ENCODE data around the gene ACCSL. TPM values are rescaled to one million over a fixed set of nuclear protein-coding genes. Genes with fewer than 3 reads are reported as not detected.

The ACCSL gene
- polyA plus RNA-seq, 1 of the 3 experiments (the other 2 are of a cell fraction) = not detected

DNA sequence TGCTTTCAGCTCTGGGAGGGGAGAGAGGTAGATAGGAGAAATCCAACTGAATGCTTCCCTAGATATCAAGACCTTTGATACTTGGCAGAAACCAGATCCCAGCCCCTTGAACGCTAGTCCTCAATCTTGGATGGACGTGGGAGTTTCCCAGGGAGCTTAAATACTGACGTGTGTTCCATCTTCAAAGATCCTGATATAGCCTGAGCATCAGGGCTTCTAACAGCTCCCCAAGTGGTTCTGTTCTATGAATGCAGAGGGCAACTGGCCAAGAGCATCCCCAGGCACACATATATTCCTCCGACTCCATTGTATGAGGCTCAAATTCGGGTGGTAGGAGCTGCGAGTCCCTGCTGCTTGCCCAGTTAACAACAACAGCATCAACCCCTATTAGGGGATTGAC lies 9.6 kb downstream of the ACCSL start:
- Histone ChIP-seq H3K79me2 (ENCODE audit: insufficient read depth) (no peaks in the 10 kb centered on the region), H3K27ac (ENCODE audit: low read depth in 2 of 2, low read length in 1 of 2) (no peak overlapping the region), H3K9ac (no peak overlapping the region), H2AFZ (ENCODE audit: low read depth) (no peak overlapping the region), H3K4me3 (ENCODE audit: low read depth in 2 of 2, low read length in 1 of 2) (no peak overlapping the region), H3K9me2 (no peaks in the 10 kb centered on the region), H3K36me3 (replicated peaks in 1 of 2; ENCODE audit: control insufficient read depth in 1 of 2, insufficient read depth in 2 of 2, low read length in 1 of 2) (no peaks in the 10 kb centered on the region), H3F3A (replicated peaks; ENCODE audit: insufficient read depth) (no peaks in the 10 kb centered on the region), H3K4me2 (no peak overlapping the region), H3K27me3 (ENCODE audit: insufficient read depth) (no peaks in the 10 kb centered on the region; the same call in 1 of the 2 replicates), H4K20me1 (ENCODE audit: insufficient read depth) (no peaks in the 10 kb centered on the region), H3K9me3 (no peaks in the 10 kb centered on the region), H3K4me1 (ENCODE audit: control insufficient read depth in 1 of 2, insufficient read depth in 2 of 2, low read depth in 1 of 2, low read length in 1 of 2) (no peaks in the 10 kb centered on the region)
- POLR2A ChIA-PET = no interaction called here
- CTCF ChIA-PET = interaction anchor here (0.7 to 2.0 kb wide), 6 partner anchors 11 to 167 kb away, joined by 3 to 6 read pairs (median 4); no protein-coding TSS in a partner anchor
- no peak for TF ChIP-seq MEF2A (IDR thresholded peaks at IDR 0.05; ENCODE audit: borderline replicate concordance, low read depth)
- no peak for TF ChIP-seq NRF1 (IDR thresholded peaks at IDR 0.05; ENCODE audit: low read depth, low read length)
- TF ChIP-seq, protein P1, sequence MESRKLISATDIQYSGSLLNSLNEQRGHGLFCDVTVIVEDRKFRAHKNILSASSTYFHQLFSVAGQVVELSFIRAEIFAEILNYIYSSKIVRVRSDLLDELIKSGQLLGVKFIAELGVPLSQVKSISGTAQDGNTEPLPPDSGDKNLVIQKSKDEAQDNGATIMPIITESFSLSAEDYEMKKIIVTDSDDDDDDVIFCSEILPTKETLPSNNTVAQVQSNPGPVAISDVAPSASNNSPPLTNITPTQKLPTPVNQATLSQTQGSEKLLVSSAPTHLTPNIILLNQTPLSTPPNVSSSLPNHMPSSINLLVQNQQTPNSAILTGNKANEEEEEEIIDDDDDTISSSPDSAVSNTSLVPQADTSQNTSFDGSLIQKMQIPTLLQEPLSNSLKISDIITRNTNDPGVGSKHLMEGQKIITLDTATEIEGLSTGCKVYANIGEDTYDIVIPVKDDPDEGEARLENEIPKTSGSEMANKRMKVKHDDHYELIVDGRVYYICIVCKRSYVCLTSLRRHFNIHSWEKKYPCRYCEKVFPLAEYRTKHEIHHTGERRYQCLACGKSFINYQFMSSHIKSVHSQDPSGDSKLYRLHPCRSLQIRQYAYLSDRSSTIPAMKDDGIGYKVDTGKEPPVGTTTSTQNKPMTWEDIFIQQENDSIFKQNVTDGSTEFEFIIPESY (IDR thresholded peaks at IDR 0.05; ENCODE audit: borderline replicate concordance, low read depth) = no peak
- no peak for TF ChIP-seq RFX5 (IDR thresholded peaks at IDR 0.05; ENCODE audit: low read length)
- no peak for TF ChIP-seq NFIC (IDR thresholded peaks at IDR 0.05; ENCODE audit: borderline replicate concordance)
- no peak for TF ChIP-seq GABPA (IDR thresholded peaks at IDR 0.05; ENCODE audit: low read depth)
- no peak for TF ChIP-seq EZH2phosphoT487 (IDR thresholded peaks at IDR 0.05; ENCODE audit: borderline replicate concordance, low read depth)
- no peak for TF ChIP-seq IRF3 (IDR thresholded peaks at IDR 0.05; ENCODE audit: low read depth, low read length)
- TF ChIP-seq, protein P2, sequence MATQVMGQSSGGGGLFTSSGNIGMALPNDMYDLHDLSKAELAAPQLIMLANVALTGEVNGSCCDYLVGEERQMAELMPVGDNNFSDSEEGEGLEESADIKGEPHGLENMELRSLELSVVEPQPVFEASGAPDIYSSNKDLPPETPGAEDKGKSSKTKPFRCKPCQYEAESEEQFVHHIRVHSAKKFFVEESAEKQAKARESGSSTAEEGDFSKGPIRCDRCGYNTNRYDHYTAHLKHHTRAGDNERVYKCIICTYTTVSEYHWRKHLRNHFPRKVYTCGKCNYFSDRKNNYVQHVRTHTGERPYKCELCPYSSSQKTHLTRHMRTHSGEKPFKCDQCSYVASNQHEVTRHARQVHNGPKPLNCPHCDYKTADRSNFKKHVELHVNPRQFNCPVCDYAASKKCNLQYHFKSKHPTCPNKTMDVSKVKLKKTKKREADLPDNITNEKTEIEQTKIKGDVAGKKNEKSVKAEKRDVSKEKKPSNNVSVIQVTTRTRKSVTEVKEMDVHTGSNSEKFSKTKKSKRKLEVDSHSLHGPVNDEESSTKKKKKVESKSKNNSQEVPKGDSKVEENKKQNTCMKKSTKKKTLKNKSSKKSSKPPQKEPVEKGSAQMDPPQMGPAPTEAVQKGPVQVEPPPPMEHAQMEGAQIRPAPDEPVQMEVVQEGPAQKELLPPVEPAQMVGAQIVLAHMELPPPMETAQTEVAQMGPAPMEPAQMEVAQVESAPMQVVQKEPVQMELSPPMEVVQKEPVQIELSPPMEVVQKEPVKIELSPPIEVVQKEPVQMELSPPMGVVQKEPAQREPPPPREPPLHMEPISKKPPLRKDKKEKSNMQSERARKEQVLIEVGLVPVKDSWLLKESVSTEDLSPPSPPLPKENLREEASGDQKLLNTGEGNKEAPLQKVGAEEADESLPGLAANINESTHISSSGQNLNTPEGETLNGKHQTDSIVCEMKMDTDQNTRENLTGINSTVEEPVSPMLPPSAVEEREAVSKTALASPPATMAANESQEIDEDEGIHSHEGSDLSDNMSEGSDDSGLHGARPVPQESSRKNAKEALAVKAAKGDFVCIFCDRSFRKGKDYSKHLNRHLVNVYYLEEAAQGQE (IDR thresholded peaks at IDR 0.05; ENCODE audit: low read depth, low read length) = no peak
- no peak for TF ChIP-seq RAD21 (IDR thresholded peaks at IDR 0.05; ENCODE audit: low read length)
- no peak for TF ChIP-seq TAF1 (IDR thresholded peaks at IDR 0.05; ENCODE audit: borderline replicate concordance, low read depth, low read length)
- TF ChIP-seq, protein P3, sequence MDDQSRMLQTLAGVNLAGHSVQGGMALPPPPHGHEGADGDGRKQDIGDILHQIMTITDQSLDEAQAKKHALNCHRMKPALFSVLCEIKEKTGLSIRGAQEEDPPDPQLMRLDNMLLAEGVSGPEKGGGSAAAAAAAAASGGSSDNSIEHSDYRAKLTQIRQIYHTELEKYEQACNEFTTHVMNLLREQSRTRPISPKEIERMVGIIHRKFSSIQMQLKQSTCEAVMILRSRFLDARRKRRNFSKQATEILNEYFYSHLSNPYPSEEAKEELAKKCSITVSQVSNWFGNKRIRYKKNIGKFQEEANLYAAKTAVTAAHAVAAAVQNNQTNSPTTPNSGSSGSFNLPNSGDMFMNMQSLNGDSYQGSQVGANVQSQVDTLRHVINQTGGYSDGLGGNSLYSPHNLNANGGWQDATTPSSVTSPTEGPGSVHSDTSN (IDR thresholded peaks at IDR 0.05) = no peak
- TF ChIP-seq EP300 (IDR thresholded peaks at IDR 0.05; ENCODE audit: borderline replicate concordance in 1 of 2, low read depth in 1 of 2, low read length in 1 of 2) = no peak
- 66% methylated on average over 6 of the region's 6 CpGs for WGBS (ENCODE audit: low lambda C conversion rate)
- no peak for DNase-seq
